ENCODE measurements around the gene PPM1D.
A peak's percentile ranks its signal among the peaks of the same experiment; 100 is the strongest.

Gene PPM1D

DNA sequence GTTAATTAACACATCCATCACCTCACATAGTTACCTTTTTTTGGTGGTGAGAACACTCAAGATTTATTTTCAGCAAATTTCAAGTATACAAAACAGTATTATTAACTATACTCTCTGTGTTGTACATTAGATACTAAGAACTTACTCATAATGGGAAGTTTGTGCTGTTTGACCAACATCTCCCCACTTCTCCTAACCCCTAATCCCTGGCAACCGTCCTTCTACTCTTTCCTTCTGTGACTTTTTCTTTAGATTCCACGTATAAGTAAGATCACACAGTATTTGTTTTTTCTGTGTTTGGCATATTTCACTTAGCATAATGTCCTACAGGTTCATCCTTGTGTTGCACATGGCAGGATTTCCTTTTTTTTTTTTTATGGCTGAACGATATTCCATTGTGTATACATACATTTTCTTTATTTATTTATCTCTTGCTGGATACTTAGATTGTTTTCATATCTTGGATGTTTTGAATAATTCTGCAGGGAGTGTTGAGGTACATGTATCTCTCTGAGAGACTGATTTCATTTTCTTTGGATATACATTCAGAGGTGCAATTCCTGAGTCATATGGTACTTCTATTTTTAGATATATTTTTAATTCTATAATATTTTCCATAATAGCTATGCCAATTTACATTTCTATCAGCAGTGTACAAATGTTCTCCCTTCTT lies 19.0 kb downstream of the PPM1D start:
- no peak for DNase-seq (ENCODE audit: low read depth, low spot score)

DNA sequence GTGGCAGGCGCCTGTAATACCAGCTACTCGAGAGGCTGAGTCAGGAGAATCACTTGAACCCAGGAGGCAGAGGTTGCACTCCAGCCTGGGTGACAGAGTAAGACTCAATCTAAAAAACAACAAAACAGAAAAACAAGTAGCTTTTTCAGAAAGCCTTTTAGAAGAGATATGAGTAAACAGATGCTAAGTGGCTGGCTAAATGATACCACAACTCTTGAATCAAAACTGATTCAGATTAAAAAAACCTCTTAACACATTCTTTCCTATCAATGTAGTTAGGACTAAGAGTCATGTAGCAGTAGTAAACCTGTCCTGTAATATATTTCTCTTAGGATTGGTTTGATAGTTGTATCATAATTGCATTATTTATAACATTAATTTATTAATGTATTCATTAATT lies 23.0 kb downstream of the PPM1D start:
- DNase-seq (ENCODE audit: low read depth, low spot score) = no peak

DNA sequence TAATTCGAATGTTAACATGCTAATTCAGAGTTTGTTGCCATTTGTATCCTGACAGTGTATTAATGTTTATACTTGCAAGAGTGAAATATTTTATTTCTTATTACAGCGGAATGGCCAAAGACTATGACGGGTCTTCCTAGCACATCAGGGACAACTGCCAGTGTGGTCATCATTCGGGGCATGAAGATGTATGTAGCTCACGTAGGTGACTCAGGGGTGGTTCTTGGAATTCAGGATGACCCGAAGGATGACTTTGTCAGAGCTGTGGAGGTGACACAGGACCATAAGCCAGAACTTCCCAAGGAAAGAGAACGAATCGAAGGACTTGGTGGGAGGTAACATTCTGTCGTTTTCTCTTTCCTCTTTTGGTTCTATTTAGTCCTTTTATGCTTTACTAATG lies 23.4 kb downstream of the PPM1D start:
- DNase-seq (ENCODE audit: low read depth, low spot score) = no peak

DNA sequence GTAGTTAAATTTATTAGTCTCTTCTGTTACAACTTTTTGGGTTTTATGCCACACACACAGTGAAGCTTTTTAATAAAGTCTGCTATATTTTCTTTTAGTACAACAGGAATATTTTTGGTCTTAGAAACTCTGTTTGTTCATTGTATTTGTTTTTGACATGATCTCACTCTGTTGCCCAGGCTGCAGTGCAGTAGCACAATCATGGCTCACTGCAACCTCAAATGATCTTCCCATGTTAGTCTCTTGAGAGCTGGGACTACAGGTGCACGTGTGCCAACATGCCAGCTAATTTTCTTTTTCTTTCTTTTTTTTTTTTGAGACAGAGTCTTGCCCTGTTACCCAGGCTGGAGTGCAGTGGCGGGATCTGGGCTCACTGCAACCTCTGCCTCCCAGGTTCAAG lies 27.1 kb downstream of the PPM1D start:
- no peak for DNase-seq (ENCODE audit: low read depth, low spot score)

DNA sequence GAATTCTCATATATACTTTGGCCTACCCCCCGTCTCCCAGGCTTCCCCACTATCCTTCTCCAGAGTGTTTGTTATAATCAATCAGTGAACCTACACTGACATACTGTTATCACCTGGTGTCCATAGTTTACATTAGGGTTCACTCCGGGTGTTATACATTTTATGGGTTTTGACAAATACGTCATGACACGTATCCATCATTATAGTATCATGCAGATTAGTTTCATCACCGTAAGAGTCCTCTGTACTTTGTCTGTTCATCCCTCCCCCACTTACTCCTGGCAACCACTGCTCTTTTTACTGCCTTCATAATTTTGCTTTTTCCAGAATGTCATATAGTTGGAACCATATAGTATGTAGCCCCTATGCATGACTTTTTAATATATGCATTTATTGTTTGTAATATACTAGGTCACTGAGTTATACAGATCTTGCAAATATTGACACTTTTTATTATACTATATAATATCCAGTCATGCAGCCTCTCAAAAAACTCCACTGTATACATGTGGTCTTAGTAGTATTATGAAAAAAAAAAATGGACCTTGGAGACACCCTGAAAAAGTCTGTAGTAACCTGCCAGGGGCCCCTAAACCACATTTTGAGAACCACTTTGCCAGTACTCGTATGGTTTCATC lies 28.4 kb downstream of the PPM1D start:
- no peak for DNase-seq (ENCODE audit: low read depth, low spot score)

DNA sequence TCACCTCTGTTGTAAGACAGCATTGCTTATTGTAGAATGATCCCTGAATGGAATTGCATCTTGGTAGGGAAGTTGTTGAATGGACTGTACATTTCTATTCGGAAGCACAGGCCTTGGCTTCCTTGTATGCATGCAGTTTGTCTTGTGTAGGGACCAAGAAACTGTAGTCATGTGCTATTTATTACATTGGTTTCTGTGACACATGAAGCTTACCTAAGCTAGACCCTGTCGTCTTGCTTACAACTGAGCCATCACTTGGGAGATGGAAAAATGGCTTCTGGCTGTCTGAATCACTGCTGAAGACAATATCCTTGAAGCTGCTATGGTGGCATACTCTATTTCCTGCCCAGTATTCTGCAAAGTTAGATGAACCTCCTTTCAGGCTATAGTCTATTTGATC lies 29.1 kb downstream of the PPM1D start:
- DNase-seq (ENCODE audit: low read depth, low spot score) = no peak

DNA sequence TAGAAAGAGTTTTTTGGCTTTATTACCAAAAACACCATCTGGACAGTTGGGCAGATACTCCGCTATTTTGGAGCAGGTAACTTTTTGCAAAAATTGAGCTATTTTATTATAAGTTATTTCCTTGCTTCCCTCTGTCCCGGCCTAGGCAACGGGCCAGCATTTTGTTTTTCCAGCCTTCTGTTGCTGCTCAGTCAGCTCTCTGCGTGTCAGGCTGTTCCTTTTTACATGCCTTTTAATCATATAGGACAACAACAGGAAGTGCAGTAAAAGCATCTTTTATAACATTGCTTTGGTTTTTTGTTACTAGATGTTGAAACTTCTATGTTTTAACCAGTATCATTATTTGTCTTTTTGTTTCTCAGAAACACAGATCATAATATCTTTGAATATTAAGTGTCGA lies 30.4 kb downstream of the PPM1D start:
- DNase-seq (ENCODE audit: low read depth, low spot score) = peak; percentile 41

DNA sequence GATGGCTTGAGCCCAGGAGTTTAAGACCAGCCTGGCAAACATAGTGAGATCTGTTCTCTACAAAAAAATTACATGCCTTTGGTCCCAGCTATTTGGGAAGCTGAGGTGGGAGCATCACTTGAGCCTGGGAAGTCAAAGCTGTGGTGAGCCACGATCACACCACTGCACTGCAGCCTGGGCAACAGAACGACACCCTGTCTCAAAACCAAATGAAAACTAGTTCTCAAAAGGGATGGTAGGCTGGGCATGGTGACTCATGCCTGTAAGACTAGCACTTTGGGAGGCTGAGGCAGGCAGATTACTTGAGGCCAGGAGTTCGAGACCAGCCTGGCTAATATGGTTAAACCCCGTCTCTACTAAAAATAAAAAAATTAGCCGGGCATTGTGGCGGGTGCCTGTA lies 31.1 kb downstream of the PPM1D start:
- DNase-seq (ENCODE audit: low read depth, low spot score) = peak; percentile 42

DNA sequence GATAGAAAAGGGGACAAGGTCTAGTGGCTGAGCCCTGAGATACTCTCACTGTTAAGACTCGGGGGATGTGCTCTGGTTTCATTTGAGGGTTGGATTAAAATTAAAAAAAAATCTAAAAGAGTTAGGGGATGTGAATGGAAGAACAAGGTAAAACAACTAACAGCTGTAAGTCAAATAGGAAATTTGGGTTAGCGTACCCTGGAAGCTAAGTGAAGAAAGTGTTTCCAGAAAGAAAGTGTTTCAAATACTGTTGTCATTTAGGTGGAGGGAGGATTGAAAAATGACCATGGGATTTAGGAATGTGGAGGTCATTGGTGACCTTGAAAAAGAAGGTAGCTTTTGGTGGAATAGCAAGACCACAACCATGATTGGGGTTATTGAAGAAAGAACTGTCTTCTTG lies 37.7 kb downstream of the PPM1D start:
- DNase-seq (ENCODE audit: low read depth, low spot score) = no peak

DNA sequence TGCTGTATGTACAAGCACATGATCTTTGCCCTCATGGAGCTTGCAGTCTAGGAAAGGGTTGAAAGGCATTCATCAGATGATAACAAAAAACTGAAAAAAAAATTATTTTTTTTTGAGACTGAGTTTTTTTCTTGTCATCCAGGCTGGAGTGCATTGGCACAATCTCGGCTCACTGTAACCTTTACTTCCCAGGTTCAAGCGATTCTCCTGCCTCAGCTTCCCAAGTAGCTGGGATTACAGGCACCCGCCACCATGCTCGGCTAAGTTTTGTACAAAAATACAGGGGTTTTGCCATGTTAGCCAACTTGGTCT lies 39.0 kb downstream of the PPM1D start:
- no peak for DNase-seq (ENCODE audit: low read depth, low spot score)

DNA sequence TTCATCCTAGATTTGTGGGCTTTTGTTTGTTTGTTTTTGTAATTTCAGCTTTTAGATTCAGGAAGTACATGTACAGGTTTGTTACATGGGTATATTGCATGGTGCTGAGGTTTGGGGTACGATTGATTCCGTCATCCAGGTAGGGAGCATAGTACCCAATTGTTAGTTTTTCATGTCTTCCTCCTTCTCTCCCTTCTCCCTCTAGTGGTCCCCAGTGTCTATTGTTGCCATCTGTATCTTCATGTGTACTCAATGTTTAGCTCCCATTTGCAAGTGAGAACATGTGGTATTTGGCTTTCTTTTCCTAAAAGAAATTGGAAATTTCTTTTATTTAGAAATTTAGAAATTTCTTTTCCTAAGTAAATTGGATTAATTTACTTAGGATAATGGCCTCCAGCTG lies 40.5 kb downstream of the PPM1D start:
- DNase-seq (ENCODE audit: low read depth, low spot score) = peak; percentile 20

DNA sequence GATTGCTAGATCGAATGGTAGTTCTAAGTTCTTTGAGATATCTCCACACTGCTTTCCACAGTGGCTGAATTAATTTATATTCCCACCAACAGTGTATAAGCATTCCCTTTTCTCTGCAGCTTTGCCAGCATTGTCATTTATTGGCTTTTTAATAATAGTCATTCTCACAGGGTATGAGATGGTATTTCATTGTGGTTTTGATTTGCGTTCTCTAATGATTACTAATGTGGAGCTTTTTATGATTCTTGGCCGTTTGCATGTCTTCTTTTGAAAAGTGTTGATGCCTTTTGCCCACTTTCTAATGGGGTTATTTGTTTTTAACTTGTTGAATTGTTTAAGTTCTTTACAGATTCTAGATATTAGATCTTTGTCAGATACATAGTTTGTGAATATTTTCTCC lies 41.1 kb downstream of the PPM1D start:
- peak; percentile 46 for DNase-seq (ENCODE audit: low read depth, low spot score)

DNA sequence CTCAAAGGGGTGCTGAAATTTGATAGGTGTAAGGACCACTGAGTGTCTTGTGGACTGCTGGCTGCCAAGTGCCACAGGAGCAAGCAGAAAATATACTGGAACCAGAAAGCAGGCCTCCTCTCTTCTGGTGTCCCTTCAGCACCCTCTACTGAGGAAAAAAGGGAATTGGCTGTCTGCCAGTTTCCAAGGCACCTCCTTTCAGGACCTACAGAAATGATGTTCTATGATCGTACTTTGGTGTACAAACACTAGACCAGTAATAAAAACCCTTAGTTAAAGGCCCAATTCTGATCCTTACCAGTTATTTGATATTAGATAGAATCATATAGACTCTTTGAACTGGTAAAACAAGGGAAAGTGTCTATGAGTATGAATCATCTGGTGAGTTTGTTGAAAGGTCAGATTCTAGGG lies 41.8 kb downstream of the PPM1D start:
- DNase-seq (ENCODE audit: low read depth, low spot score) = peak; percentile 88

DNA sequence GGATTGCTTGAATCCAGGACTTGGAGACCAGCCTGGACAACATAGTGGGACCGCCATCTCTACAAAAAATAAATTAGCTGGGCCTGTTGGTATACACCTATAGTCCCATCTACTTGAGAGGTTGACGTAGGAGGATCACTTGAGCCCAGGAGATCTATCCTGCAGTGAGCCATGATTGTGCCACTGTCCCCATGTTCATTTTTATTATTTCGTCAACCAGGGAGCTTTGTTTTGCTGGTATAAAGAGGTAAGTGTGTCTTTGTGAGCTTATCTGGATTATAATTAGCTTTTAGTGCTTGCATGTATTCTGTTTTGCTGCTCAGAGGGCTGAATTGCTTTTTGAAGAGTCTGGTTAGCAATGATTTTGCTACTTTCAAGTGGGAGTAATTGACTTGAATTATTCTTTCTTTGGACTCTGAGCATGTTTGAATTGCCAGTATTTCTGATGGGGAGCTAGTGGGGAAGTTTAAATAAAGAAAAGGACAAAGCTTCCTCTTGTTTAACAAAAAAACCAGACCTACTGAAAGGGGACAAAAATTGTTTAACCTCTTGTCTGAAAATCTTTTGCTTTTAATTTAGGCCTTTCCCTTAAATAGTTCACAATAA lies 46.0 kb downstream of the PPM1D start:
- DNase-seq (ENCODE audit: low read depth, low spot score) = no peak

DNA sequence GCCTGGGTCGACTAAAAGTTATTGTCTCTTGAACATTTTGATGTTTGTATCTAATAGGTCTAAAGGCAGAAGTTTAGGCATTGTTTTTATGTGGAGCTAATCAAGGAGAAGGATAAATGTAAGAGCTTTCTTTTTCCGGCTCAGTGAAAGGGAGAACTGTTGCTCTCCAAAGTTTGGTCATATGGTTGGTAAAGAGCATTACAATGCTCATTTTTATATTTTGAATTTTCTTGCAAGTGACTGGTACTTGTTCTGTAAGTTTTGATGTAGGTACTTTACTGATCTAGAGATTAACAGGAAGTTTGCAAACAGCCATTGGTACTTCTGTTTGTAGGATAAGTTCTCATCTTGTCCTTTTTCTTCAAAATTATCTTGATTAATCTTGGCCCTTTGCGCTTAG lies 46.7 kb downstream of the PPM1D start:
- DNase-seq (ENCODE audit: low read depth, low spot score) = no peak

DNA sequence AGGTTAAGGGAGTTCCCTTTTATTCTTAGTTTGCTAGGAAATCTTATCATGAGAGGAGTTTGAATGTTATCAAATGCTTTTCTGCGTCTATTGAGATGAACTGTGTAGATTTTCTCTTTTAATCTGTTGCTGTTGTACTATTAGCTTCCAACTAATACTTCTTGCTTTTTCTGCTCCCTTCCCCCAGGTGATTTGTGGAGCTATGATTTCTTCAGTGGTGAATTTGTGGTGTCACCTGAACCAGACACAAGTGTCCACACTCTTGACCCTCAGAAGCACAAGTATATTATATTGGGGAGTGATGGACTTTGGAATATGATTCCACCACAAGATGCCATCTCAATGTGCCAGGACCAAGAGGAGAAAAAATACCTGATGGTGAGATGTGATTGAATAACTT lies 47.7 kb downstream of the PPM1D start:
- DNase-seq (ENCODE audit: low read depth, low spot score) = no peak

DNA sequence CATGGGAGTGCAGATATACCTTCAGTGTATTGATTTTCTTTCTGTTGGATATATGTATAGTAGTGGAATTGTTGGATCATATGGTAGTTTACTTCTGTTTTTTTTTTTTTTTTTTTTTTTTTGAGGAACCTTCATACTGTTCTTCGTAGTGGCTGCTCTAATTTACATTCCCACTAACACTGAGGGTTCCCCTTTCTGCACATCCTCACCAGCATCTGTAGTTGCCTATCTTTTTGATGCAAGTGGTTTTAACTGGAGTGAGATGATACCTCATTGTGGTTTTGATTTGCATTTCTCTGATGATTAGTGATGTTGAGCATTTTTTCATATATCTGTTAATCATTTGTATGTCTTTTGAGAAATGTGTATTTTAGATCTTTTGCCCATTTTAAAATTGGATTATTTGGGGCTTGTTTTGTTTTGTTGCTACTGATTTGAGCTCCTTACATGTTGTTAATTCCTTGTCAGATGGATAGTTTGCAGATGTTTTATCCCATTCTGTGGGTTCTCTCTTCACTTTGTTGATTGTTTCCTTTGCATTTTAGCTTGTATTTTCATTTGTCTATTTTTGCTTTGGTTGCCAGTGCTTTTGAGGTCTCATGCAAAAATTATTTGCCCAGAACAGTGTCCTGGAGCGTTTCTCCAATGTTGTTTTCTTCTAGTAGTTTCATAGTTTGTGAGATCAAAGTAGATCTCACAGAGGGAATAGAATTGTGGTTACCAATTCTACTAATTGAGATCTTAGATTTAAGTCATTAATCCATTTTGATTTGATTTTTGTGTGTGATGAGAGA lies 52.7 kb downstream of the PPM1D start:
- no peak for DNase-seq (ENCODE audit: low read depth, low spot score)

DNA sequence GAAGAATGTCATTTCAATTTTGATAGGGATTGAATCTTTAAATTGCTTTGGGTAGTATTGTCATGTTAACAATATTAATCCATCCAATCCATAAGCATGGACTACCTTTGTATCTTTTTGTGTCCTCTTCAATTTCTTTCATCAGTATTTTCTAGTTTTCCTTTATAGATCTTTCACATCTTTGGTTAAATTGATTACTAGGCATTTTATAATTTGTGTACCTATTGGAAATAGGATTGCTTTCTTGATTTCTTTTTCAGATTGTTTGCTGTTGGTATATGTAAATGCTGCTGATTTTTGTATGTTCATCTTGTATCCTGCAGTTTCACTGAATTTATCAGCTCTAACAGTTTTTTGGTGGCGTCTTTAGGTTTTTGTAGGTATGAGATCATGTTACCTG lies 53.6 kb downstream of the PPM1D start:
- DNase-seq (ENCODE audit: low read depth, low spot score) = no peak

DNA sequence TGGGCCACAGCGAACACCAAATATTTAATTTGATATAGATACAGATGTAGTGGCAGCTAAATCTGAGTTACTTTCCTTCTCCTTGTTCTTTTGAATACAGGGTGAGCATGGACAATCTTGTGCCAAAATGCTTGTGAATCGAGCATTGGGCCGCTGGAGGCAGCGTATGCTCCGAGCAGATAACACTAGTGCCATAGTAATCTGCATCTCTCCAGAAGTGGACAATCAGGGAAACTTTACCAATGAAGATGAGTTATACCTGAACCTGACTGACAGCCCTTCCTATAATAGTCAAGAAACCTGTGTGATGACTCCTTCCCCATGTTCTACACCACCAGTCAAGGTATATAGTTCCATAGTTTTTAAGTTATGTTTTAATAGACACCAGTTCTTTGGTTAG lies 56.5 kb downstream of the PPM1D start:
- DNase-seq (ENCODE audit: low read depth, low spot score) = no peak

DNA sequence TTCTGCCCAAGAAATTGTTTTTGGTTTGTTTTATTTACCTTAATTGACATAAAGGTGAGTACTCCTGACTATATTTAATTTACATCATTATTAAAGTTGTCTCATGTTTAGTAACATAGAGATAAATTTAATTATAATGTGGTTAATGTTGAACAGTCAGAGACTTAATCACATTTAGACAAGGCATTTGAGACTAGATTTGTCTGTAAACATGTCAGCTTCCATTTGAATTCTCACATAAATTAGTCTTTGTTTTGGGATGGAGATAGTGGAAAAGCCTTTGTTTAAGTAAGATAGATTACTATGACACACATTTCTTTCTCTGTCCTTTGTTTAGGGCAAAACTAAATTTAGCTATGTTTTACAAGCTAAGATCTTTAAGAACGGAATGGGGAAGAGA lies 59.2 kb downstream of the PPM1D start:
- DNase-seq (ENCODE audit: low read depth, low spot score) = no peak

DNA sequence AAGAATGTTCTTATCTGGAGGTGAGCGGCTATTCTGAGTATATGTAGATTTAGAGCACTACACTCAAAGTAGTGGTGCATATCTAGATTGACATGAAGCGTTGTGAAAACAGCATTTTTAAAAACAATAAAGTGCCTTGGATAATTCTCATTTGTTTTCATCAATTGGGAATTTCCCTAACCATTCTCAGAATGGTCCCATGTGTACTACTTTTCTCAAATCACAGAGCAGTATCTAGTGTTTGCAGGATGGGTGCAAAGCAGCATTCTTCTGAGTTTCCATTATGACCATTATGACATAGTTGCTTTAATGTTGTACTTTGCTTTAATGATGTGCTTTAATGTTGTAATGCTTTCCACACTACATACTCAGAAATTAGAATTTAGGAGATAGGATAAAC lies 61.5 kb downstream of the PPM1D start:
- no peak for DNase-seq (ENCODE audit: low read depth, low spot score)

DNA sequence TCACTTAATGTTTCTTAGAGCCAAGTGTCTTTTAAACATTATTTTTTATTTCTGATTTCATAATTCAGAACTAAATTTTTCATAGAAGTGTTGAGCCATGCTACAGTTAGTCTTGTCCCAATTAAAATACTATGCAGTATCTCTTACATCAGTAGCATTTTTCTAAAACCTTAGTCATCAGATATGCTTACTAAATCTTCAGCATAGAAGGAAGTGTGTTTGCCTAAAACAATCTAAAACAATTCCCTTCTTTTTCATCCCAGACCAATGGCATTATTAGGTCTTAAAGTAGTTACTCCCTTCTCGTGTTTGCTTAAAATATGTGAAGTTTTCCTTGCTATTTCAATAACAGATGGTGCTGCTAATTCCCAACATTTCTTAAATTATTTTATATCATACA lies 64.0 kb downstream of the PPM1D start:
- no peak for DNase-seq (ENCODE audit: low read depth, low spot score)

DNA sequence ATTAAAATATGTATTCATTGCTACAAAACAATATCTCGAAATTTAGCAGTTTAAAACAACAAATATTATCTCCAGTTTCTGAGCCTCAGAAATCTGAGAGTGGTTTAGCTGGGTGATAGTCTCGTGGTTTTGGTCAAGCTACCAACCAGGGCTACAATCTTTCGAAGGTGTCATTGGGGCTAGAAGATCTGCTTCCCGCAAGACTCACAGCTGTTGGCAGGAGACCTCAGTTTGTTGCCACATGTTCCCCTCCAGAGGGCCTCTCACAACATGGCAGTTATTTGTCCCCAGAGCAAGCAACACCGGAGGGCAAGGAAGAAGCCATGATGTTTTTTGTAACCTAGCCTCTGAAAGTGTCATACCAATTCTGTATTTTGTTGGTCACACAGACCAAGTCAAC lies 65.6 kb downstream of the PPM1D start:
- DNase-seq (ENCODE audit: low read depth, low spot score) = no peak
